ENCODE measurements around the gene LDB1.

The LDB1 gene

DNA sequence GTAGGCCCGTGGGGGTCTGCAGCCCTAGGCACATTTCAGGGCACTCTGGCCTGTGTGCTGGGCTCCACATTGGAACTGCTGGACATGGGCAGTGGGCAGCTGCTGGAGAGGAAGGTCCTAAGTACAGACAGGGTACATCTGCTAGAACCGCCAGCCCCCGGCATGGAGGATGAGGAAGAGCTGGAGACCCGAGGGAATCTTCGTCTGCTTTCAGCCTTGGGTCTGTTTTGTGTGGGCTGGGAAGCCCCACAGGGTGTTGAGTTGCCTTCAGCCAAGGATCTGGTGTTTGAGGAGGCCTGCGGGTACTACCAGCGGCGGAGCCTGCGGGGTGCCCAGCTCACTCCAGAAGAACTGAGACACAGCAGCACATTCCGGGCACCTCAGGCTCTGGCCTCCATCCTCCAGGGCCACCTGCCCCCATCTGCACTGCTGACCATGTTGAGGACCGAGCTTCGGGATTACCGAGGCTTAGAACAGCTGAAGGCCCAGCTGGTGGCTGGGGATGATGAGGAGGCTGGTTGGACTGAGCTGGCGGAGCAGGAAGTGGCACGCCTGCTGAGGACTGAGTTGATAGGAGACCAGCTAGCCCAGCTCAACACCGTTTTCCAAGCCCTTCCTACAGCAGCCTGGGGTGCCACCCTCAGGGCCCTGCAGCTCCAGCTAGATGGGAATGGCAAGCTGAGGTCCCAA lies 53.6 kb downstream of the LDB1 start:
- no peak for DNase-seq (ENCODE audit: extremely low spot score, insufficient read length, low read depth)
- FAIRE-seq, result no peak

DNA sequence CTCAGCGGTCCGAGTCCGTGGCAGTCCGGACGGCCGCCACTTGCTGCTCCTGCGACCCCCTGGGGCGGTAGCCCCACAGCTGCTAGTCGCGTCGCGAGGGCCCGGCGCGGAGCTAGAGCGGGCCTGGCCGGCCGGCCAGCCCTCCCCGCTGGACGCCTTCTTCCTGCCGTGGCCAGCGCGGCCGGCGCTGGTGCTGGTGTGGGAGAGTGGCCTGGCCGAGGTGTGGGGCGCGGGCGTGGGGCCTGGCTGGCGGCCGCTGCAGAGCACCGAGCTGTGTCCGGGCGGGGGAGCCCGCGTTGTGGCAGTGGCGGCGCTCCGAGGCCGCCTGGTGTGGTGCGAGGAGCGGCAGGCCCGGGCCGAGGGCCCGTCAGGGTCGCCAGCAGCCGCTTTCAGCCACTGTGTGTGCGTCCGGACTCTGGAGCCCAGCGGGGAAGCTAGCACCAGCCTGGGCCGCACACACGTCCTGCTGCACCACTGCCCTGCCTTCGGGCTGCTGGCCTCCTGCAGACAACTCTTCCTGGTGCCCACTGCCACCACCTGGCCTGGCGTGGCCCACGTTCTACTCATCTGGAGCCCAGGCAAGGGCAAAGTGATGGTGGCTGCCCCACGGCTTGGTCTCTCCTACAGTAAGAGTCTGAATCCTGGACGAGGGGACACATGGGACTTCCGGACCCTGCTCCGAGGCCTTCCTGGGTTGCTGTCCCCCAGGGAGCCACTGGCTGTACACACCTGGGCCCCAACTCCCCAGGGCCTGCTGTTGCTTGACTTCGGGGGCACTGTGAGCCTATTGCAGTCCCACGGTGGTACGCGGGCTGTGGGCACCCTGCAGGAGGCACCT lies 54.4 kb downstream of the LDB1 start:
- no peak for DNase-seq (ENCODE audit: extremely low spot score, insufficient read length, low read depth)
- FAIRE-seq, result no peak

DNA sequence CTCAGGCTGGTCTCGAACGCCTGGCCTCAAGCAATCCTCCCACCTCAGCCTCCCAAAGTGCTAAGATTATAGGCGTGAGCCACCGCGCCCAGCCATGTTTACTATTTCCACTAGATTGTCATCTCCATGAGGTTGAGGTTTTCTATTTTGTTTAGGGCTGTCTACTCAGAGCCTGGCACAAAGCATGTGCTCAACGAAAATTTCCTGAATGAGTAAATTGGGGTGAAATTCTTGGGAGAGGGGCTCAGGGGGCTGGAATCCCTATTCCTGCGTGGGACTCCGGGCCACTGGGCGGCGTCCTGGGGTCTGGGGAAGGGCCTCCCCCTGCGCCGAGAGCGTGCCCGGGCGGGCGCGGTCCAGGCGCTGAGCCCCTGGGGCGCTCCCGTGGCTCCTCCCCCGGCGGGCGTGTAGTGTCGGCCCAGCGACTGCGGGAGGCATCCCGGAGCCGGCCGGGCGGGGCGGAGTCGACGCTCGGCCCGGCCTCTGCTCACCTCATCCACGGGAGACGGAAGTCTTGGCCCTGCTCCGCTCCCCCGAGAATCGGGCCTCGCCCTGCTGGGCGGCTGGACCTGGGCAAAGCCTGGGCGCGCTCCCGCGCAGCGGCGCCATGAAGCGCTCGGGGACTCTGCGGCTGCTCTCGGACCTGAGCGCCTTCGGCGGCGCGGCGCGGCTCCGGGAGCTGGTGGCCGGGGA lies 55.2 kb downstream of the LDB1 start, which contains the start of gene HPS6:
Gene HPS6 (plus strand): TSS at position 482 of the 693 bp plus-strand sequence. CDS start 126 bp downstream, at position 608.
- FAIRE-seq (peak; percentile 98), DNase-seq (ENCODE audit: extremely low spot score, insufficient read length, low read depth) (peak; percentile 95)

DNA sequence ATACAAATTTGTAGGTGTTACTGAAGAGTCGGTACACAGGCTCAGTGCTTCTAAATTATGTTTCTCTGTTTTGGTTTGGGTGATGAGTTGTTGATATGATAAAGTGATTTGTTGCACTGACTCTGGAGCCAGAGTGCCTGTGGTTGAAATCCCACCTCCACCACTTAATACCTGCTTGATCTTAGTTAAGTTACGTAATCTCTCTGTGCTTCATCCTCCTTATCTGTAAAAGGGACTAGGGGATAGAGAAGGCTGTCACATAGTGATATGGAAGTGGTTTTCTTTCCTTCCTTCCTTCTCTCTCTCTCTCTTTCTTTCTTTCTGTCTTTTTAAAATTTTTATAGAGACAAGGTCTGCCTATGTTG lies 55.7 kb downstream of the LDB1 start:
- DNase-seq (ENCODE audit: extremely low spot score, insufficient read length, low read depth) (no peak), FAIRE-seq (no peak)

DNA sequence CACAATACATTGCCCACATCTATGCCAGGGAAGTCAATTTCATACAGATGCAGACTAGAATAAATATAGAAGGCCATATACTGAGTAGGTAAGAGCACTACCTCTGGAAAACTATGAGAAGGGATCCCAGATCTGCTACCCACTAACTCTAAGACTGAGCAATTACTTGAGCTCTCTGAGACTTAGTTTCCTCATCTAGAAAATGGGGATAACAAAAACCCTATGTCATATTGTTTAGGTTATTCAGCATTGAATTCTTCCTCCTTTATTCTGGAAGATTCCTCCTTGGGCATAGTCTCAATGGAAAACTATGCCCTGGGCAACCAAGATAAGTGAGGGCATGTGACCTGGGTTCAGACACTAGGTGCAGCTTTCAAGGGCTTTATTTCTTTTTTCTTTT lies 60.2 kb downstream of the LDB1 start:
- FAIRE-seq, result no peak

More for the DNA sequence above, 60.2 kb downstream of the LDB1 start:
- no peak for DNase-seq (ENCODE audit: extremely low spot score, insufficient read length, low read depth)

Measured in GM18507 (cell line).